ENCODE measurements around the gene TSPEAR.
"Not testable (repeated sequence)": the region's sequence is repeated elsewhere in the genome, so short reads cannot be mapped to it uniquely, and the experiment has no call there.

TSPEAR gene

DNA sequence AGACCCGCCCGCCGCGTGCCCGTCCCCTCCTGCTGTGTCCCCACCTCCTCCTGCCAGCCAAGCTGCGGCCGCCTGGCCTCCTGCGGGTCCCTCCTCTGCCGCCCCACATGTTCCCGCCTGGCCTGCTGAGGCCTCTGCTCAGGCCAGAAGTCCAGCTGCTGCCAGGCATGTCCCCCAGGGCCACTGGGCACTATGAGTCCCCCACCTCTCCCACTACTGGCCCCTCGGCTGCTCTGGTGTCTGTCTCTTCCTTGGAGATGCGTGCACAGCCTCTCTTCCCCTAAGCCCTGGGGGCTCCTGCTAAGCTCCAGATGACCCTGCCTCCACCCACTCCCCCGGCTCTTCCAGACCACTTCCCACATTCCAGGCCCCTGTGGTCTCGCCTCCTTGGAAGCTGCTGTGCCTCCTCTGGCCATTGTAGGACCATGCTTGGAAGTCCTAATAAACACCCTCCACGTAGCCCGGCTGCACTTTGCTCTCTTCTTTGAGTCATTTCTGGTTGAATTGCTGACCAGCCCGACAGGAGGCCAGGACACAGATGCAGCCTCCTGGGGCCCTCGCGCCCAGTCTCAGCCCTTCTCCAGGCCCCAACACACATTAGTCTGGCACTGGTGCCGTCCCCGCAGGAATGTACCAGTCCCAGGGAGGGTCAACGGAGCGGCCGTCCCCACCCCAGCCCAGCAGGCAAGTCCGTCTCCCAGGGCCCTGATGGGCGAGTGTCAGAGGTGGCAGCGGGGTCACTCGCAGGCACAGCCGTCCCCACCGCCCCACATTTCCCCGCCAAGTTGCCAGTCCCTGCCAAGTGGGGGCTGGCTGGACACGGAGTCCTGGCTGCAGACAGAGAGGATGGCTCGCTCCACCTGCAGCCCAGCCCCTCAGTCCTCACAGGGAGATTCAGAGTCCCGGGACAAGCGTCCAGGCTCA lies 13.3 kb downstream of the TSPEAR start:
- TF ChIP-seq, protein P1, sequence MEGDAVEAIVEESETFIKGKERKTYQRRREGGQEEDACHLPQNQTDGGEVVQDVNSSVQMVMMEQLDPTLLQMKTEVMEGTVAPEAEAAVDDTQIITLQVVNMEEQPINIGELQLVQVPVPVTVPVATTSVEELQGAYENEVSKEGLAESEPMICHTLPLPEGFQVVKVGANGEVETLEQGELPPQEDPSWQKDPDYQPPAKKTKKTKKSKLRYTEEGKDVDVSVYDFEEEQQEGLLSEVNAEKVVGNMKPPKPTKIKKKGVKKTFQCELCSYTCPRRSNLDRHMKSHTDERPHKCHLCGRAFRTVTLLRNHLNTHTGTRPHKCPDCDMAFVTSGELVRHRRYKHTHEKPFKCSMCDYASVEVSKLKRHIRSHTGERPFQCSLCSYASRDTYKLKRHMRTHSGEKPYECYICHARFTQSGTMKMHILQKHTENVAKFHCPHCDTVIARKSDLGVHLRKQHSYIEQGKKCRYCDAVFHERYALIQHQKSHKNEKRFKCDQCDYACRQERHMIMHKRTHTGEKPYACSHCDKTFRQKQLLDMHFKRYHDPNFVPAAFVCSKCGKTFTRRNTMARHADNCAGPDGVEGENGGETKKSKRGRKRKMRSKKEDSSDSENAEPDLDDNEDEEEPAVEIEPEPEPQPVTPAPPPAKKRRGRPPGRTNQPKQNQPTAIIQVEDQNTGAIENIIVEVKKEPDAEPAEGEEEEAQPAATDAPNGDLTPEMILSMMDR (IDR thresholded peaks at IDR 0.05; ENCODE audit: insufficient read depth, low read depth, low read length, missing control alignments), result no peak
- no peak for DNase-seq (ENCODE audit: low read depth)
- no peak overlapping the region for H3K4me3 ChIP-seq (ENCODE audit: low read length)

DNA sequence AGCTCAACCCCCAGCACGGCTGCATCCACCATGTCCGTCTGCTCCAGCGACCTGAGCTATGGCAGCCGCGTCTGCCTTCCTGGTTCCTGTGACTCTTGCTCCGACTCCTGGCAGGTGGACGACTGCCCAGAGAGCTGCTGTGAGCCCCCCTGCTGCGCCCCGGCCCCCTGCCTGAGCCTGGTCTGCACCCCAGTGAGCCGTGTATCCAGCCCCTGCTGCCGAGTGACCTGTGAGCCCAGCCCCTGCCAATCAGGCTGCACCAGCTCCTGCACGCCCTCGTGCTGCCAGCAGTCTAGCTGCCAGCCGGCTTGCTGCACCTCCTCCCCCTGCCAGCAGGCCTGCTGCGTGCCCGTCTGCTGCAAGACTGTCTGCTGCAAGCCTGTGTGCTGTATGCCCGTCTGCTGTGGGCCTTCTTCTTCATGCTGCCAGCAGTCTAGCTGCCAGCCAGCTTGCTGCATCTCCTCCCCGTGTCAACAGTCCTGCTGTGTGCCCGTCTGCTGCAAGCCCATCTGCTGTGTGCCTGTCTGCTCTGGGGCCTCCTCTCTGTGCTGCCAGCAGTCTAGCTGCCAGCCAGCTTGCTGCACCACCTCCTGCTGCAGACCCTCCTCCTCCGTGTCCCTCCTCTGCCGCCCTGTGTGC lies 14.1 kb downstream of the TSPEAR start, which contains the start of gene KRTAP10-12:
TSS of gene KRTAP10-12 (plus strand) at position 1 of the 639 bp plus-strand sequence. CDS start at position 31, 30 bp downstream.
- DNase-seq (ENCODE audit: low read depth); H3K4me3 ChIP-seq (ENCODE audit: low read length): not testable (repeated sequence)

DNA sequence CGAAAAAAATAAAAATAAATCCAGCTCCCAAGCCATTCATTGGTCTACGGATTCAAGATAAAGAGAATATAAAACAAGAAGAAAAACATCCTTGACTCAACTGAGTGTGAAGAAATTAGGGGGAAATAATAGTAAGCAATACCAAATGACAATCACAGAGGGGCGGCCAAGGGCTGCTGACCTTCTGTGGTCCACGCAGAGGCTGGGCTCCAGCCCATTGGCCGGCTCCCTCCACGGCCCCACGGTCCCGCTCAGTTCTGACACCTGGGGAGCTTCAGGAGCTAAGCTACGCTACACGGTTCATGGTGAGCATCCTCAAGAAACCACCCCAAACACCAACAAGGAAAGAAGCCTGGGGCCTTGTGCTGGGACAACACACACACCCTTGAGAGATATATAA lies 14.8 kb downstream of the TSPEAR start:
- no peak for DNase-seq (ENCODE audit: low read depth)
- H3K4me3 ChIP-seq (ENCODE audit: low read length), result no peak overlapping the region
- TF ChIP-seq, protein P1 (IDR thresholded peaks at IDR 0.05; ENCODE audit: insufficient read depth, low read depth, low read length, missing control alignments), result no peak

DNA sequence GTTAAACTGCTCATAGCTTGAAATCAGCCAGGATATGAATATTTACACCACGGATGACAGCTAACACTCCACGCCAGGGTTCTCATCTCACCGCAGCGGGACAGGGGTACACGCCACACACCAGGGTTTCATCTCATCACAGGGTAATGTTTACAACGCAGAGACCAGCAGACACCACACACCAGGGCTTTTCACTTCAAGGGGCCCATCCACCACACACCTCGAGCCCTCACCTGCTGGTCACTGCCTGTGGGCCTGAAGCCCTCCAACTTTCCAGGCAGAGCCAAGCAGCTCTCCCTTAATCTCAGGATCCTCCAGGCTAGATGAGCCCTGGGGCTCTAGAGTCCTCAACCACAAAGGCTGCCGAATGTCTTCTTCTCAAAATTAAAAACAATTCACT lies 15.7 kb downstream of the TSPEAR start:
- H3K4me3 ChIP-seq (ENCODE audit: low read length), result no peak overlapping the region
- DNase-seq (ENCODE audit: low read depth), result no peak
- TF ChIP-seq, protein P1 (IDR thresholded peaks at IDR 0.05; ENCODE audit: insufficient read depth, low read depth, low read length, missing control alignments), result no peak

DNA sequence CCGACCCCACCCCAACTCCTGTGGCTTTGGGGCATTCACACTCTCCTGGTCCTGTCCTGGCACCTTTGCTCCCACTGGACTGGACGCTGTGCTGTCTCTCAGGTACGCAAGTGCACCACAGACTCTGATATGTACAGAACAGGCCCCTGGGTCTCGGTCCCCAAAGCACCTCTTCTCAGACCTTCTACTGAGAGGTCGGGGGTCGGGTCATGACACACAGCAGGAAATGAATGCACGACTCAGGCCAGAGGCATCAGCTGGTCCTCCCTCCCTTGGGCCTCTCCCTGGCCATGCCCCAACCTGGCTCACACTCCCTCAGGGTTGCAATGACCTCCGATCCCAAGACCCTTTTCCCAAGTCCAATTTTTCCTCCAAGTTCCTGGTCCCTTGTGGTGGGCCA lies 16.2 kb downstream of the TSPEAR start:
- TF ChIP-seq, protein P1 (IDR thresholded peaks at IDR 0.05; ENCODE audit: insufficient read depth, low read depth, low read length, missing control alignments), result no peak
- H3K4me3 ChIP-seq (ENCODE audit: low read length), result no peak overlapping the region
- no peak for DNase-seq (ENCODE audit: low read depth)

DNA sequence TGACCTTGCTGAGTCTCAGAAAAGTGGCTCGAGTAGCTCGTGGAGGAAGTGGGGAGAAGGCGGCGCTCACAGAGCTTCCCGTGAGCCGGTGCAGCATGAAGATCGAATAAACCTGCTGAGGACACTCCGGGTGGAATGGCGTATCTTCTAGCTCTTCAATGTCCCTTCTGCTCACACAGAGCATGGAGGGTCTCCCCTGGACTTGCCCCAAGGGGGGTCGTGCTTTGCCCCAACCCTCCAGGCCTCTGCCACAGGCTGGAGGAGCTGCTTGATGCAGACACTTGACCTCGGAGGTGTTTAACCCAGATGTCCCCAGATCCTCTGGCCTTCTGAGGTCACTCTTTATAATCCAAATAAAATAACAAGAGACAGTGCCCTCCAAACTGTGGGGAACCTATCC lies 16.6 kb downstream of the TSPEAR start:
- TF ChIP-seq, protein P1 (IDR thresholded peaks at IDR 0.05; ENCODE audit: insufficient read depth, low read depth, low read length, missing control alignments), result no peak
- no peak overlapping the region for H3K4me3 ChIP-seq (ENCODE audit: low read length)
- DNase-seq (ENCODE audit: low read depth), result no peak

DNA sequence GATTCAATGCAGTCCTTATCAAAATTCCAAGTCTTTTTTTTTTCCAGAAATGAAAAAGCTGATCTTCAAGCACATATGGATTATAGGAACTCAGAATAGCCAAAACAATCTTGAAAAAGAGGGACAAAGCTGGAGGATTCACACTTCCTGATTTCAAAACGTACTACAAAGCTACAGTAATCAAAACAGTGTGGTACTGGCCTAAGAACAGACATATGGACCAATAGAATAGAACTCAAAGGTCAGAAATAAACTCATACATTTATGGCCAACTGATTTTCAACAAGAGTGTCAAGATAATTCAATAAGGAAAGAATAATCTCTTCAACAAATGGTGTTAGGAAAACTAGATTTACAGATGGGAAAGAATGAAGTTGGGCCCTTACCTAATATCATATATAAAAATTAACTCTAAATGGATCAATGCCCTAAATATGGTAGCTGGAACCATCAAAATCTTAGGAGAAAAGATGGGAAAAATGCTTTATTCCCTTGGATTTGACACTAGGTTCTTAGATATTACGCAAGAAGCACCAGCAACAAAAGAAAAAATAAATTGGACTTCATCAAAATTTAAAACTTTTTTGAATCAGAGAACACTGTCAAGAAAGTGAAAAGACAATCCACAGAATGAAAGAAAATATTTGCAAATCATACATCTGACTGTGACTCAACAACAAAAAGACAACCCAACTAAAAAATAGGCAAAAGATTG lies 18.4 kb downstream of the TSPEAR start:
- H3K4me3 ChIP-seq (ENCODE audit: low read length), result no peak overlapping the region
- TF ChIP-seq, protein P1 (IDR thresholded peaks at IDR 0.05; ENCODE audit: insufficient read depth, low read depth, low read length, missing control alignments), result no peak
- DNase-seq (ENCODE audit: low read depth), result no peak
